Activated T-cell treated with anti-CD3 and anti-CD28 coated beads, Interleukin-2, amount 50 U/mL, for 1 hour (primary cell): ENCODE data around the gene PTPRR.
A peak's percentile ranks its signal among the peaks of the same experiment; 100 is the strongest.
"Not testable (repeated sequence)": the region's sequence is repeated elsewhere in the genome, so short reads cannot be mapped to it uniquely, and the experiment has no call there.

Experiments used
- DNase-seq: peaks from one replicate; pipeline ENCODE4 v3.0.0-alpha.2; 2020

Gene PTPRR

GRCh38 chr12:70741256-70741655 lies 179.3 kb downstream of the PTPRR start:
- DNase-seq = no peak

- DNase-seq = no peak
Measured at GRCh38 chr12:70739756-70740155, 180.8 kb downstream of the PTPRR start.

GRCh38 chr12:70736351-70737133 lies 184.0 kb downstream of the PTPRR start:
- DNase-seq = no peak

GRCh38 chr12:70735197-70735596 lies 185.3 kb downstream of the PTPRR start:
- not testable (repeated sequence) for DNase-seq

- no peak for DNase-seq
Measured at GRCh38 chr12:70733385-70733784, 187.2 kb downstream of the PTPRR start.

- no peak for DNase-seq
Measured at GRCh38 chr12:70732287-70732686, 188.3 kb downstream of the PTPRR start.

GRCh38 chr12:70730675-70731180 lies 189.8 kb downstream of the PTPRR start:
- DNase-seq = no peak

GRCh38 chr12:70724444-70724843 lies 196.1 kb downstream of the PTPRR start:
- DNase-seq = no peak

- DNase-seq = no peak
Measured at GRCh38 chr12:70722584-70723343, 197.8 kb downstream of the PTPRR start.

- DNase-seq = no peak
Measured at GRCh38 chr12:70721656-70722357, 198.7 kb downstream of the PTPRR start.

- no peak for DNase-seq
Measured at GRCh38 chr12:70721216-70721615, 199.3 kb downstream of the PTPRR start.

GRCh38 chr12:70719672-70720420 lies 200.7 kb downstream of the PTPRR start:
- peak; percentile 27 for DNase-seq

GRCh38 chr12:70719071-70719470 lies 201.5 kb downstream of the PTPRR start:
- no peak for DNase-seq

- DNase-seq = no peak
Measured at GRCh38 chr12:70711831-70712230, 208.7 kb downstream of the PTPRR start.

- no peak for DNase-seq
Measured at GRCh38 chr12:70709022-70709421, 211.5 kb downstream of the PTPRR start.

- DNase-seq = no peak
Measured at GRCh38 chr12:70706611-70707010, 213.9 kb downstream of the PTPRR start.

GRCh38 chr12:70698345-70698744 lies 222.2 kb downstream of the PTPRR start:
- DNase-seq = no peak

- no peak for DNase-seq
Measured at GRCh38 chr12:70695361-70696023, 225.0 kb downstream of the PTPRR start.

GRCh38 chr12:70692681-70693288 lies 227.8 kb downstream of the PTPRR start:
- DNase-seq = no peak

- DNase-seq = no peak
Measured at GRCh38 chr12:70691018-70691672, 229.4 kb downstream of the PTPRR start.

GRCh38 chr12:70686907-70687306 lies 233.6 kb downstream of the PTPRR start:
- DNase-seq = no peak
